Ovary (tissue), 3 donors: ENCODE results near the gene MAD1L1.

Source experiments
- EP300 ChIP-seq: sonication (generic); formaldehyde crosslinking; IDR thresholded peaks from one replicate; pipeline ENCODE4 v1.6.1; 2017; ENCODE audit warnings: antibody characterized with exemption
- POLR2A ChIP-seq: fragments of 450-650 bp; IDR thresholded peaks from one replicate; pipeline ENCODE4 v1.6.1; 2017; ENCODE audit warnings: antibody characterized with exemption, mild to moderate bottlenecking, moderate library complexity
- TF ChIP-seq, protein P1 (sequence below), 3 donors: fragments of 450-650 bp in 2 of 3; fragments of 200-600 bp in 1 of 3; IDR thresholded peaks; one replicate each; pipeline versions ENCODE4 v1.5.1 to v1.8.0; 2016 to 2022; ENCODE audit warnings: antibody characterized with exemption in 3 of 3, mild to moderate bottlenecking in 1 of 3
- donor health status: DM: no; HTN: no; CAD: no.

DNA sequence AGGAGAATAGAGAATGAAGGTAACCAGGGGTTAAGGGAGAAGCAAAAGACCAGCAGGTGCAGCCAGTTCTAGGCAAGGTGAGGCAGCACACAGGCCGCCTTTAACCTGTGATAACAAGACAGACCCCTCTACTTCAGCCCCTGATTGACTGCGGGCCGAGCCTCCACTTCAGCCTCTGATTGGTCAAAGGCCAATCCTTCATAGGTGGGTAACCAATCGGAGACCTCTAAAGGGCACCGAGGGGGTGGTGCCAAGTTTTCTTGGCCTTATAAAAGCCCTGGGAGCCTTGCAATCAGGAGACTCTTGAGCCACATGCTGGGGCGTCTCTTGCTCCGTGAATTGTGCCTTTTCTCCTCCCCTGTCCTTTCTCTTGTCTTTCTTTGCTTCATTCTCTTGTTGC is 463.9 kb downstream of the MAD1L1 start:
- no peak for TF ChIP-seq EP300
- TF ChIP-seq, protein P1, sequence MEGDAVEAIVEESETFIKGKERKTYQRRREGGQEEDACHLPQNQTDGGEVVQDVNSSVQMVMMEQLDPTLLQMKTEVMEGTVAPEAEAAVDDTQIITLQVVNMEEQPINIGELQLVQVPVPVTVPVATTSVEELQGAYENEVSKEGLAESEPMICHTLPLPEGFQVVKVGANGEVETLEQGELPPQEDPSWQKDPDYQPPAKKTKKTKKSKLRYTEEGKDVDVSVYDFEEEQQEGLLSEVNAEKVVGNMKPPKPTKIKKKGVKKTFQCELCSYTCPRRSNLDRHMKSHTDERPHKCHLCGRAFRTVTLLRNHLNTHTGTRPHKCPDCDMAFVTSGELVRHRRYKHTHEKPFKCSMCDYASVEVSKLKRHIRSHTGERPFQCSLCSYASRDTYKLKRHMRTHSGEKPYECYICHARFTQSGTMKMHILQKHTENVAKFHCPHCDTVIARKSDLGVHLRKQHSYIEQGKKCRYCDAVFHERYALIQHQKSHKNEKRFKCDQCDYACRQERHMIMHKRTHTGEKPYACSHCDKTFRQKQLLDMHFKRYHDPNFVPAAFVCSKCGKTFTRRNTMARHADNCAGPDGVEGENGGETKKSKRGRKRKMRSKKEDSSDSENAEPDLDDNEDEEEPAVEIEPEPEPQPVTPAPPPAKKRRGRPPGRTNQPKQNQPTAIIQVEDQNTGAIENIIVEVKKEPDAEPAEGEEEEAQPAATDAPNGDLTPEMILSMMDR (IDR thresholded peaks at IDR 0.05): no peak
- no peak for TF ChIP-seq POLR2A
